ENCODE data around the gene RNPS1.

Gene RNPS1

DNA sequence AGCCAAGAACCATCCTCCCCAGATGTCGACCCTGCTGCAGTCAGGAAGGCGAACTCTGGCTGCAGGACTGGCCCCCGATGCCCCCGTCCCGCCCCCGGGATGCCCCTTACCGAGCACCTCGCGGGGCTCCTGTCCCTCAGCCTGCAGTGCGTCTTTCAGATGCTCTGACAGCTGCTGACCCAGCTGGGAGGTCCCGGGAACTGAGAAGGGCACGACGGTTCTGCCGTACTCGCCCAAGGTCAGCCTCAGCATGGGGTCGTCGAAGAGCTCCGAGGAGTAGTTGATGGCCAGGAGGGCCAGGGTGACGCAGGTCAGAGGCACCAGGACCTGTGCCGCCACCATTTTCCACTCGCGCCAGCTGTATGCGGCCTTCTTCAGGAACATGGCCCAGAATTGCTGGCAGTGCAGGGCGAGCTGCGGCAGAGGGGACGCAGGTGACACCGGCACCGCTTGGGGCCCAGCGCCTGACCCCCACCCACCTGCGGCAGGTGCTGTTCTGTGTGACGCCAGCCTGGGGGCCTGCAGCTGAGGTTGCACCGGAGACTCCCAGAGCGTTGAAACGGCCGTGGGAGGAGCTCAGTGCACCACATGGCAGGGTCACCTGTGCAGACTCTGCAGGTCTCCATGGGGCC, 20.1 kb upstream of the RNPS1 start:
- TF ChIP-seq, protein P1, sequence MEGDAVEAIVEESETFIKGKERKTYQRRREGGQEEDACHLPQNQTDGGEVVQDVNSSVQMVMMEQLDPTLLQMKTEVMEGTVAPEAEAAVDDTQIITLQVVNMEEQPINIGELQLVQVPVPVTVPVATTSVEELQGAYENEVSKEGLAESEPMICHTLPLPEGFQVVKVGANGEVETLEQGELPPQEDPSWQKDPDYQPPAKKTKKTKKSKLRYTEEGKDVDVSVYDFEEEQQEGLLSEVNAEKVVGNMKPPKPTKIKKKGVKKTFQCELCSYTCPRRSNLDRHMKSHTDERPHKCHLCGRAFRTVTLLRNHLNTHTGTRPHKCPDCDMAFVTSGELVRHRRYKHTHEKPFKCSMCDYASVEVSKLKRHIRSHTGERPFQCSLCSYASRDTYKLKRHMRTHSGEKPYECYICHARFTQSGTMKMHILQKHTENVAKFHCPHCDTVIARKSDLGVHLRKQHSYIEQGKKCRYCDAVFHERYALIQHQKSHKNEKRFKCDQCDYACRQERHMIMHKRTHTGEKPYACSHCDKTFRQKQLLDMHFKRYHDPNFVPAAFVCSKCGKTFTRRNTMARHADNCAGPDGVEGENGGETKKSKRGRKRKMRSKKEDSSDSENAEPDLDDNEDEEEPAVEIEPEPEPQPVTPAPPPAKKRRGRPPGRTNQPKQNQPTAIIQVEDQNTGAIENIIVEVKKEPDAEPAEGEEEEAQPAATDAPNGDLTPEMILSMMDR (IDR thresholded peaks at IDR 0.05; ENCODE audit: extremely low read depth, insufficient read depth, missing control alignments) = no peak
- no peak for DNase-seq (ENCODE audit: low spot score)
- in situ Hi-C loops (cut with MboI; ENCODE audit: low pct_unique_long_range_greater_than_20kb, low sequenced_read_pairs, unreplicated experiment) = no loop called here

DNA sequence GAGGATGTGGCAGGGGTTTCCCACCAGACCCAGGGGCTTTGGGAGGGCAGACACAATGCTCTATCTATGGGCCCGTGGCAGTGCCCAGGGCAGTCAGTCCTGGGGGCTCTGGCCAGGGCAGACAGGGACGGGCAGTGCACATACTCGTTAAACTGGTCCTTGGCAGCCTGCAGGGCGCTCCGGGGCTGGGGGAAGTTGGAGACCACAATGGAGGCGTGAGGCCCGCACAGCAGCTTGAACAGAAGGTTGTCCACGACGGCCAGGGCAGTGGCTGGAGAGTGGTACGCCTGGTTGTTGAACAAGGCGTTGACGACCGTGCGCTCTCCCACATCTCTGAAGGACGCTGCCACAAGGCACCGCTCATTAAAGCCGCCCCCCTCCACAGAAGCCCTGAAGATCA, 18.6 kb upstream of the RNPS1 start:
- TF ChIP-seq, protein P1 (IDR thresholded peaks at IDR 0.05; ENCODE audit: extremely low read depth, insufficient read depth, missing control alignments) = no peak
- in situ Hi-C loops (cut with MboI; ENCODE audit: low pct_unique_long_range_greater_than_20kb, low sequenced_read_pairs, unreplicated experiment) = no loop called here
- no peak for DNase-seq (ENCODE audit: low spot score)

- in situ Hi-C loops (cut with MboI; ENCODE audit: low pct_unique_long_range_greater_than_20kb, low sequenced_read_pairs, unreplicated experiment) = no loop called here
- TF ChIP-seq, protein P1 (IDR thresholded peaks at IDR 0.05; ENCODE audit: extremely low read depth, insufficient read depth, missing control alignments) = no peak
- no peak for DNase-seq (ENCODE audit: low spot score)
These were observed 17.8 kb upstream of the RNPS1 start for GRCh38 chr16:2285731-2286191.

- in situ Hi-C loops (cut with MboI; ENCODE audit: low pct_unique_long_range_greater_than_20kb, low sequenced_read_pairs, unreplicated experiment) = no loop called here
- TF ChIP-seq, protein P1 (IDR thresholded peaks at IDR 0.05; ENCODE audit: extremely low read depth, insufficient read depth, missing control alignments) = no peak
- no peak for DNase-seq (ENCODE audit: low spot score)
These were observed 17.1 kb upstream of the RNPS1 start for GRCh38 chr16:2284797-2285576.

DNA sequence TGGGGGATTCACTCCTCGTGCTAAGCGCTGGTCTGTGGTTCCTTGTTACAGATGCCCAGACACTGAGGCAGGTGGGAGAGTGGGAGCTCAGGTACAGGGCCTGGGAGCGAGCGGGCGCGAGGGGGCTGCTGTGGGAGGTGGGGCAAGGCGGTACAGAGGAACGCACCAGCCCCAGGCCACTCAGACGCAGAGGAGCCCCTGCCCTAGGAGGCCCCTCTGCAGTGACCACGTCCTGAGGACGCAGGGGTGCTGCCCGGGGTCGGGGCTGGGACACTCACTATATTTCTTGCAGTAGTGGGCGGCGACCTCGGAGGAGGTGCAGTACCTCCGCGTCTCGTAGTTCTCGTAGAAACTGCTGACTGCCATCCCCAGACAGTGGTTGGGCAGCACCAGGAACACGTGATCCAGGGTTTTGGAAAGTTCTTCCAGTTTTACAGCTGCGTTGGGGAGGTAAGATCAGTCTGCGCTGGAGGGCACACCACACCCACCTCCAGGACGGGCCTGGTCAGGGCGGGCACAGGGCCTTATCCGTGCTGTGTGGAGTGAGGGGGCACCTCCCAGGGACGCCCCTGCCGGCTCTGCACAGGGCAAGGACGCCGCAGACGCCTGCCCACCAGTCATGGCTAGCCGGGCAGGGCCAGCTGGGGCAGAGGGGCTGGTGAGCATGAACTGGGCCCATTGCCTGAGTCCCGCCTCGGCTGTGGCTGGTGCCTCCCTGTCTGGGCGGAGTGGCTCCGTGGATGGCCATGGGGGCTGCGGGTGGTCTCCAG, 16.3 kb upstream of the RNPS1 start:
- in situ Hi-C loops (cut with MboI; ENCODE audit: low pct_unique_long_range_greater_than_20kb, low sequenced_read_pairs, unreplicated experiment) = no loop called here
- TF ChIP-seq, protein P1 (IDR thresholded peaks at IDR 0.05; ENCODE audit: extremely low read depth, insufficient read depth, missing control alignments) = no peak
- no peak for DNase-seq (ENCODE audit: low spot score)

GRCh38 chr16:2282866-2283555, 15.1 kb upstream of the RNPS1 start:
- TF ChIP-seq, protein P1 (IDR thresholded peaks at IDR 0.05; ENCODE audit: extremely low read depth, insufficient read depth, missing control alignments) = no peak
- in situ Hi-C loops (cut with MboI; ENCODE audit: low pct_unique_long_range_greater_than_20kb, low sequenced_read_pairs, unreplicated experiment) = no loop called here
- no peak for DNase-seq (ENCODE audit: low spot score)
